Stimulated activated CD8-positive, alpha-beta memory T cell treated with anti-CD3 and anti-CD28 coated beads, Interleukin-15, amount 100 ng/mL, for 1 hour (primary cell): Measurements from ENCODE around the gene IFI44.

Source experiments
- DNase-seq: peaks from one replicate; pipeline ENCODE4 v3.0.0-alpha.2; 2020; ENCODE audit warnings: low read depth

The IFI44 gene

DNA sequence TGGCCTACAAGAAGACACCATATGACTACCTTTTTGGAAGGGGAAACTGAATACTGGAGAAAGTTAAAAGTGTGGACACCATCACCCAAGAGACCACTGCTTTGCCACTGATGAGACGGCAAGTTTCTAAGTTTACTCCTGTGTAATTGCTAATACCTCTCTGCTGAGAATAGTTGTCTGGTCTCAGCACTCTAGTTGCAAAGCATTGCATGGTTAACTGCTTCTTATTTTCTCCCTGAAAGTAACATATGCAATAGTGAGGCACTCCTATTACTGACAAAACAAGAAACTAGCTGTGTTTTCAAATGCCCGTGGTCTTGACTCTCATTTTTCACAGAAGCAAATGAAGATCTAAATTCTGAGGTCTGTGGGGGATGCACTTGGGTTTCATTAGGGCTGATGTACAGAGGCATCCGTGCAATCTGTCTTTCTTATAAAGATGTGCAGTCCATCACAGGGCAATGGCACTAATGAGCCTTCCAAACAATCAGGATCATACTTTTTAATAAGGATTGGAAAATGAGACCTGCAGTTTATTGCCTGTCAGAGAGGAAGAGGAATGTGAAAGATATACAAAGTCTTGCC is 62.9 kb downstream of the IFI44 start:
- DNase-seq: no peak

- DNase-seq: no peak
These were observed 63.7 kb downstream of the IFI44 start for GRCh38 chr1:78713297-78713696.
